ENCODE measurements around the gene HRH1. TPM values are rescaled to one million over a fixed set of nuclear protein-coding genes. Genes with fewer than 3 reads are reported as not detected.

Gene HRH1
- total and polyA plus RNA-seq, 2 experiments from 2014 or later = not detected

- H3K4me3 Mint-ChIP-seq = no peak overlapping the region
- Histone ChIP-seq H3K4me2 (no peak overlapping the region), H3K27ac (ENCODE audit: low read depth) (no peak overlapping the region), H3K27me3 (ENCODE audit: insufficient read depth) (no peaks in the 10 kb centered on the region), H3K36me3 (ENCODE audit: insufficient read depth) (no peaks in the 10 kb centered on the region), H2AFZ (no peak overlapping the region), H3F3A (replicated peaks; ENCODE audit: low read depth) (no peaks in the 10 kb centered on the region), H3K9me2 (ENCODE audit: insufficient read depth) (peaks cover 2% of the 10 kb centered on the region; the same call in 1 of the 2 replicates), H4K20me1 (replicated peaks; ENCODE audit: insufficient read depth) (no peaks in the 10 kb centered on the region), H3K79me2 (replicated peaks; ENCODE audit: insufficient read depth) (no peaks in the 10 kb centered on the region), H3K4me1 (ENCODE audit: insufficient read depth) (no peaks in the 10 kb centered on the region), H3K4me3 (no peak overlapping the region)
- H3K4me1 Mint-ChIP-seq = peaks cover 3% of the 10 kb centered on the region; the same call in 1 of the 3 replicates
- ATAC-seq = no peak
- no peak overlapping the region for H3K27ac Mint-ChIP-seq
- no peak for DNase-seq (ENCODE audit: low spot score)
- H3K27me3 Mint-ChIP-seq (ENCODE audit: insufficient read depth, low read depth, poor library complexity) = no peaks in the 10 kb centered on the region
- TF ChIP-seq ZNF114 (CRISPR knock-in tag; IDR thresholded peaks at IDR 0.05) (no peak), NANOG (IDR thresholded peaks at IDR 0.05; ENCODE audit: borderline replicate concordance) (no peak), STAT1 (IDR thresholded peaks at IDR 0.05; ENCODE audit: unreplicated experiment) (no peak), EZH2 (IDR thresholded peaks at IDR 0.05; ENCODE audit: low read depth, unreplicated experiment) (no peak), CTCF (conservative IDR thresholded peaks at IDR 0.05; ENCODE audit: low read depth in 2 of 2) (no peak), ETS1 (IDR thresholded peaks at IDR 0.05) (no peak), POLR2AphosphoS5 (IDR thresholded peaks at IDR 0.05; ENCODE audit: low read depth) (no peak), ZNF331 (CRISPR knock-in tag; IDR thresholded peaks at IDR 0.05; ENCODE audit: low read depth) (no peak), EZH2phosphoT487 (IDR thresholded peaks at IDR 0.05; ENCODE audit: unreplicated experiment) (no peak), REST (IDR thresholded peaks at IDR 0.05; ENCODE audit: unreplicated experiment) (no peak), ZNF462 (CRISPR knock-in tag; IDR thresholded peaks at IDR 0.05) (no peak), CREB1 (CRISPR knock-in tag; IDR thresholded peaks at IDR 0.05; ENCODE audit: low read depth) (no peak), JUNB (IDR thresholded peaks at IDR 0.05; ENCODE audit: unreplicated experiment) (no peak)
- no peaks in the 10 kb centered on the region for H3K36me3 Mint-ChIP-seq (ENCODE audit: low read depth)
- H3K9me3 Mint-ChIP-seq = no peaks in the 10 kb centered on the region
Observed at GRCh38 chr3:11178421-11178820, 24.1 kb downstream of the HRH1 start.
